Prostate gland (tissue), 2 donors: ENCODE data around the gene ITPKA.

Source experiments
- POLR2A ChIP-seq: fragments of 450-650 bp; IDR thresholded peaks from one replicate; pipeline ENCODE4 v1.6.1; 2016; ENCODE audit warnings: antibody characterized with exemption, mild to moderate bottlenecking
- POLR2AphosphoS5 ChIP-seq: sonication (generic); formaldehyde crosslinking; IDR thresholded peaks from one replicate; pipeline ENCODE4 v1.6.1; 2017; ENCODE audit warnings: antibody characterized with exemption
- TF ChIP-seq, protein P1 (sequence below), 4 experiments: fragments of 200-600 bp in 2 of 4; fragments of 450-650 bp in 2 of 4; sonication (generic) in 2 of 4; IDR thresholded peaks; 1 replicate in 3 of 4; 2 replicates in 1 of 4; pipeline ENCODE4 v1.5.1; 2016 to 2019; ENCODE audit warnings: antibody characterized with exemption in 4 of 4, mild to moderate bottlenecking in 2 of 4, moderate library complexity in 2 of 4

- TF ChIP-seq, protein P1, sequence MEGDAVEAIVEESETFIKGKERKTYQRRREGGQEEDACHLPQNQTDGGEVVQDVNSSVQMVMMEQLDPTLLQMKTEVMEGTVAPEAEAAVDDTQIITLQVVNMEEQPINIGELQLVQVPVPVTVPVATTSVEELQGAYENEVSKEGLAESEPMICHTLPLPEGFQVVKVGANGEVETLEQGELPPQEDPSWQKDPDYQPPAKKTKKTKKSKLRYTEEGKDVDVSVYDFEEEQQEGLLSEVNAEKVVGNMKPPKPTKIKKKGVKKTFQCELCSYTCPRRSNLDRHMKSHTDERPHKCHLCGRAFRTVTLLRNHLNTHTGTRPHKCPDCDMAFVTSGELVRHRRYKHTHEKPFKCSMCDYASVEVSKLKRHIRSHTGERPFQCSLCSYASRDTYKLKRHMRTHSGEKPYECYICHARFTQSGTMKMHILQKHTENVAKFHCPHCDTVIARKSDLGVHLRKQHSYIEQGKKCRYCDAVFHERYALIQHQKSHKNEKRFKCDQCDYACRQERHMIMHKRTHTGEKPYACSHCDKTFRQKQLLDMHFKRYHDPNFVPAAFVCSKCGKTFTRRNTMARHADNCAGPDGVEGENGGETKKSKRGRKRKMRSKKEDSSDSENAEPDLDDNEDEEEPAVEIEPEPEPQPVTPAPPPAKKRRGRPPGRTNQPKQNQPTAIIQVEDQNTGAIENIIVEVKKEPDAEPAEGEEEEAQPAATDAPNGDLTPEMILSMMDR (IDR thresholded peaks at IDR 0.05): no peak
- TF ChIP-seq POLR2A (no peak), POLR2AphosphoS5 (no peak)
Observed at GRCh38 chr15:41474941-41475340, 18.7 kb upstream of the ITPKA start.
